H1 (cell line): ENCODE data around the gene OR4K17. TPM values are rescaled to one million over a fixed set of nuclear protein-coding genes. Genes with fewer than 3 reads are reported as not detected.

Experiments used
- CTCF ChIA-PET: fragments of 300-600 bp; sonication (Branson Sonifier 250); formaldehyde crosslinking; loops from one replicate; lab custom pipeline; 2021; ENCODE audit not compliant: partially characterized antibody; lab: Charles Lee
- POLR2A ChIA-PET: fragments of 300-600 bp; sonication (Branson Sonifier 250); formaldehyde crosslinking; loops from one replicate; lab custom pipeline; 2021; ENCODE audit warnings: inconsistent platforms; ENCODE audit not compliant: partially characterized antibody; lab: Charles Lee
- DNase-seq, 2 experiments: peaks; one replicate each; pipeline versions ENCODE4 v3.0.0 to v3.0.0-alpha.2; 2010 to 2022; ENCODE audit warnings: low spot score in 2 of 2, low read depth in 1 of 2, mixed read lengths in 1 of 2
- FAIRE-seq: peaks from 2 replicates; lab custom pipeline; 2011; peaks lifted over from hg19 to GRCh38; lab: Jason Lieb, UNC
- H2AFZ ChIP-seq: 2 replicates; pipeline ENCODE4 v1.8.1; 2012; ENCODE audit warnings: low read length, inconsistent platforms
- H2AK5ac ChIP-seq: 2 replicates; pipeline ENCODE4 v1.6.1; 2013; ENCODE audit warnings: low read depth, low read length
- H2BK120ac ChIP-seq: replicated peaks from 2 replicates; pipeline ENCODE3; 2013; ENCODE audit warnings: low read depth, low read length, inconsistent platforms
- H2BK12ac ChIP-seq: 2 replicates; pipeline ENCODE4 v1.6.1; 2013; ENCODE audit warnings: low read depth, low read length
- H2BK15ac ChIP-seq: 2 replicates; pipeline ENCODE4 v1.6.1; 2013; ENCODE audit warnings: low read length
- H2BK20ac ChIP-seq: 2 replicates; pipeline ENCODE4 v1.6.1; 2013; ENCODE audit warnings: low read length
- H2BK5ac ChIP-seq: 2 replicates; pipeline ENCODE4 v1.6.1; 2013; ENCODE audit warnings: low read depth, low read length
- H3K14ac ChIP-seq: 2 replicates; pipeline ENCODE4 v1.6.1; 2013; ENCODE audit warnings: inconsistent platforms; ENCODE audit not compliant: insufficient read length
- H3K18ac ChIP-seq: 2 replicates; pipeline ENCODE4 v1.6.1; 2013; ENCODE audit warnings: low read length; ENCODE audit errors: extremely low read depth
- H3K23ac ChIP-seq: 2 replicates; pipeline ENCODE4 v1.6.1; 2013; ENCODE audit warnings: inconsistent platforms; ENCODE audit not compliant: insufficient read length
- H3K23me2 ChIP-seq: 2 replicates; pipeline ENCODE4 v1.6.1; 2013; ENCODE audit warnings: low read depth, low read length
- H3K27ac ChIP-seq: 2 replicates; pipeline ENCODE4 v1.6.1; 2011; ENCODE audit warnings: low read depth, low read length, inconsistent platforms
- H3K27me3 ChIP-seq, 4 experiments: replicated peaks in 1 of 4; 1 replicate in 1 of 4; 2 replicates in 3 of 4; pipeline versions ENCODE4 v1.6.1 to v1.8.1; 2011 to 2013; ENCODE audit warnings: low read length in 3 of 4, mild to moderate bottlenecking in 3 of 4, inconsistent platforms in 2 of 4, mixed read lengths in 2 of 4, moderate library complexity in 1 of 4; ENCODE audit not compliant: control insufficient read depth in 3 of 4, insufficient read depth in 3 of 4; ENCODE audit errors: extremely low read depth in 1 of 4
- H3K36me3 ChIP-seq, 4 experiments: 2 replicates each; pipeline versions ENCODE4 v1.6.1 to v1.8.1; 2011 to 2013; ENCODE audit warnings: mild to moderate bottlenecking in 4 of 4, low read length in 3 of 4, moderate library complexity in 2 of 4, control low read depth in 1 of 4, inconsistent platforms in 1 of 4; ENCODE audit not compliant: insufficient read depth in 4 of 4, control insufficient read depth in 2 of 4
- H3K4ac ChIP-seq: replicated peaks from 2 replicates; pipeline ENCODE3; 2013; ENCODE audit warnings: low read length, low read depth, mixed read lengths, inconsistent platforms; ENCODE audit not compliant: insufficient read length
- H3K4me1 ChIP-seq, 4 experiments: replicated peaks in 1 of 4; 1 replicate in 1 of 4; 2 replicates in 3 of 4; pipeline versions ENCODE4 v1.6.1 to v1.8.1; 2011 to 2013; ENCODE audit warnings: low read length in 3 of 4, inconsistent platforms in 2 of 4, mixed read lengths in 1 of 4; ENCODE audit not compliant: insufficient read depth in 4 of 4, control insufficient read depth in 3 of 4
- H3K4me2 ChIP-seq, 2 experiments: 2 replicates each; pipeline versions ENCODE4 v1.6.1 to v1.8.1; 2011 to 2013; ENCODE audit warnings: low read depth in 2 of 2, low read length in 2 of 2, control low read depth in 1 of 2, inconsistent platforms in 1 of 2, mild to moderate bottlenecking in 1 of 2; ENCODE audit not compliant: insufficient read depth in 1 of 2
- H3K4me3 ChIP-seq, 4 experiments: fragments of 200-600, 300-600 bp in 1 of 4; sonication (generic), shearing (Covaris generic), sonication (Bioruptor Twin) in 1 of 4; 2 replicates each; pipeline versions ENCODE4 v1.5.1 to v1.8.1; 2011 to 2016; ENCODE audit warnings: low read length in 4 of 4, low read depth in 3 of 4, control low read depth in 2 of 4, inconsistent platforms in 2 of 4, mild to moderate bottlenecking in 2 of 4, mixed read lengths in 1 of 4, moderate library complexity in 1 of 4; ENCODE audit not compliant: insufficient read depth in 2 of 4; ENCODE audit errors: extremely low read depth in 1 of 4
- H3K56ac ChIP-seq: replicated peaks from 2 replicates; pipeline ENCODE3; 2013; ENCODE audit warnings: low read depth, mild to moderate bottlenecking, mixed read lengths, low read length, inconsistent platforms; ENCODE audit not compliant: insufficient read length
- H3K79me1 ChIP-seq: 2 replicates; pipeline ENCODE4 v1.6.1; 2013; ENCODE audit warnings: low read depth, low read length, control low read depth
- H3K79me2 ChIP-seq, 2 experiments: 2 replicates each; pipeline versions ENCODE4 v1.6.1 to v1.8.1; 2012 to 2013; ENCODE audit warnings: low read length in 2 of 2, mild to moderate bottlenecking in 2 of 2, inconsistent platforms in 1 of 2; ENCODE audit not compliant: insufficient read depth in 2 of 2, control insufficient read depth in 1 of 2
- H3K9ac ChIP-seq, 4 experiments: replicated peaks in 1 of 4; 1 replicate in 1 of 4; 2 replicates in 3 of 4; pipeline versions ENCODE4 v1.6.1 to v1.8.1; 2011 to 2013; ENCODE audit warnings: low read depth in 3 of 4, low read length in 3 of 4, control low read depth in 2 of 4, mild to moderate bottlenecking in 2 of 4, moderate library complexity in 2 of 4, inconsistent platforms in 1 of 4; ENCODE audit errors: extremely low read depth in 1 of 4
- H3K9me3 ChIP-seq, 2 experiments: 2 replicates each; pipeline versions ENCODE4 v1.6.1 to v1.8.1; 2012 to 2013; ENCODE audit warnings: mild to moderate bottlenecking in 2 of 2, moderate library complexity in 2 of 2, control low read depth in 1 of 2, inconsistent platforms in 1 of 2, low read depth in 1 of 2, low read length in 1 of 2, mixed read lengths in 1 of 2; ENCODE audit not compliant: insufficient read depth in 2 of 2
- H4K20me1 ChIP-seq, 2 experiments: replicated peaks in 1 of 2; 2 replicates each; pipeline versions ENCODE3 to v1.8.1; 2011 to 2013; ENCODE audit warnings: inconsistent platforms in 2 of 2, low read length in 2 of 2, mild to moderate bottlenecking in 1 of 2; ENCODE audit not compliant: insufficient read depth in 2 of 2, control insufficient read depth in 1 of 2
- H4K5ac ChIP-seq: 2 replicates; pipeline ENCODE4 v1.6.1; 2013; ENCODE audit warnings: low read length, low read depth, mixed read lengths, inconsistent platforms; ENCODE audit not compliant: insufficient read length
- H4K8ac ChIP-seq: 2 replicates; pipeline ENCODE4 v1.8.0; 2013; ENCODE audit warnings: mild to moderate bottlenecking, moderate library complexity, low read length, inconsistent platforms; ENCODE audit not compliant: insufficient read depth; ENCODE audit errors: extremely low read depth
- H4K91ac ChIP-seq: replicated peaks from 2 replicates; pipeline ENCODE3; 2013; ENCODE audit warnings: low read length, mixed read lengths, inconsistent platforms; ENCODE audit not compliant: insufficient read length
- CEBPB ChIP-seq: IDR thresholded peaks from 2 replicates; pipeline ENCODE4 v1.6.1; 2012; ENCODE audit warnings: low read depth, low read length
- CHD1 ChIP-seq: IDR thresholded peaks from 2 replicates; pipeline ENCODE4 v1.6.1; 2012; ENCODE audit warnings: low read depth, low read length, improper control_type of control experiment
- CREB1 ChIP-seq: IDR thresholded peaks from 2 replicates; pipeline ENCODE4 v1.6.1; 2012; ENCODE audit warnings: inconsistent platforms
- GABPA ChIP-seq: IDR thresholded peaks from 2 replicates; pipeline ENCODE4 v1.6.1; 2011; ENCODE audit warnings: mild to moderate bottlenecking, low read length, moderate library complexity, borderline replicate concordance; ENCODE audit not compliant: insufficient read depth
- KDM1A ChIP-seq: fragments of 200-600, 300-600 bp; sonication (generic); IDR thresholded peaks from 2 replicates; pipeline ENCODE4 v1.7.1; 2016; ENCODE audit warnings: mild to moderate bottlenecking, low read length, borderline replicate concordance
- KDM4A ChIP-seq: IDR thresholded peaks from one replicate; pipeline ENCODE4 v1.7.1; 2012; ENCODE audit warnings: low read depth, mild to moderate bottlenecking, moderate library complexity, low read length, inconsistent platforms; ENCODE audit not compliant: severe bottlenecking
- RFX5 ChIP-seq: IDR thresholded peaks from 2 replicates; pipeline ENCODE4 v1.6.1; 2011; ENCODE audit warnings: low read depth, low read length, improper control_type of control experiment, borderline replicate concordance
- SP1 ChIP-seq: IDR thresholded peaks from 2 replicates; pipeline ENCODE4 v1.6.1; 2011; ENCODE audit warnings: low read depth, low read length
- SRF ChIP-seq: IDR thresholded peaks from 2 replicates; pipeline ENCODE4 v1.6.1; 2011; ENCODE audit warnings: mild to moderate bottlenecking, low read depth, low read length, moderate library complexity
- SUZ12 ChIP-seq: fragments of 200-600 bp; sonication (generic); IDR thresholded peaks from 2 replicates; pipeline ENCODE4 v1.6.1; 2012; ENCODE audit warnings: mild to moderate bottlenecking, inconsistent platforms, low read length, moderate library complexity, mixed read lengths
- WGBS, 2 experiments: shearing (Covaris generic) in 1 of 2; methylation state at CpG; one replicate each; pipeline versions ENCODE4 v1.1.6 to v1.1.7; 2013 to 2015; ENCODE audit warnings: low lambda C conversion rate in 2 of 2, mixed read lengths in 2 of 2, inconsistent platforms in 1 of 2, low coverage in 1 of 2, missing lambda C conversion rate in 1 of 2; ENCODE audit not compliant: insufficient replicate concordance in 2 of 2, insufficient coverage in 1 of 2, insufficient read length in 1 of 2; ENCODE audit errors: extremely low coverage in 1 of 2, missing lambda C conversion rate in 1 of 2; 5-methylcytosine and 5-hydroxymethylcytosine counted together
- polyA plus RNA-seq, 7 experiments: library from polyadenylated mRNA; depleted of rRNA in 3 of 7; stranded (reverse) in 5 of 7; unstranded in 2 of 7; fragments of >200 nt in 5 of 7; fragments of 200-250 nt in 2 of 7; gene quantifications; 1 replicate in 5 of 7; 2 replicates in 1 of 7; 4 replicates in 1 of 7; pipeline versions ENCODE4 v1.2.1 to v1.2.3, GENCODE V29; 2011 to 2013; ENCODE audit warnings: missing spikeins in 2 of 7, mixed read lengths in 2 of 7
- total RNA-seq: library from RNA; stranded (reverse); fragmentation: NEBNext Ultra II Directional; extraction: Animal tissue kit (Norgen Biotek cat#: 25700); gene quantifications from 2 replicates; pipeline ENCODE4 v1.2.1, GENCODE V29; 2021
- TF ChIP-seq, protein P1 (sequence below): IDR thresholded peaks from 2 replicates; pipeline ENCODE4 v1.6.1; 2011; ENCODE audit warnings: low read length, improper control_type of control experiment
- TF ChIP-seq, protein P2 (sequence below): IDR thresholded peaks from 2 replicates; pipeline ENCODE4 v1.6.1; 2012; ENCODE audit warnings: low read length, inconsistent platforms

The OR4K17 gene
- total and polyA plus RNA-seq, 2 of the 8 experiments (the other 6 are each of a cell fraction or from before 2014, with no cell fraction given): not detected

DNA sequence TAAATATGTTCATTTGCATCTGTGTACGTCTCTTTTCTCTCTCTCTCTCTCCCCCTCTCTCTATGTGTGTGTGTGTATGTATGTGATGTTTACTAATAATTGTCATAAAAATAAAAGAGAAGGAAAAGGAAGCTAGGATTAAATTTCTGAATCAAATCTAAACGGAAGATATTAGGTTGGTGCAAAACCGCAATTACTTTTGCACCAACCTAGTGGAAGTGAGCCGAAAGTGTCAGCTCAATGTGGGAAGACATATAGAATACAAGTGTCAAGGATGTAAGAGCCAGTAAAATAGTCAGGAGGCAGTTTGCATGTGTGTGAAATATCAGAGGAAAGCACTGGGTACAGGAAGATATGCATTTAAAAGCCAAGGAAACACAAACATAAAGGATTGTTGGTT, 18.5 kb upstream of the OR4K17 start:
- no peaks in the 10 kb centered on the region for H3K27me3 ChIP-seq
- no peak overlapping the region for H3K23ac ChIP-seq
- H3K4ac ChIP-seq: no peak overlapping the region
- H3K4me1 ChIP-seq: no peaks in the 10 kb centered on the region
- H3K79me1 ChIP-seq: no peaks in the 10 kb centered on the region
- no peak overlapping the region for H3K18ac ChIP-seq
- H2BK20ac ChIP-seq: no peak overlapping the region
- no peaks in the 10 kb centered on the region for H3K79me2 ChIP-seq
- H3K4me3 ChIP-seq: no peak overlapping the region
- WGBS, 2 experiments: 59% methylated on average over 4 of the region's 4 CpGs; no CpG with 5 or more reads in 1 of the 2 experiments
- H3K9me3 ChIP-seq: peaks cover 31 to 34% of the 10 kb centered on the region in 2 experiments
- no peak overlapping the region for H2BK12ac ChIP-seq
- no peak overlapping the region for H4K8ac ChIP-seq
- H3K14ac ChIP-seq: no peak overlapping the region
- H2AK5ac ChIP-seq: no peak overlapping the region
- H3K27ac ChIP-seq: no peak overlapping the region
- no peak for DNase-seq
- H2AFZ ChIP-seq: no peak overlapping the region
- no peak overlapping the region for H3K9ac ChIP-seq
- no peak overlapping the region for H4K5ac ChIP-seq
- no peaks in the 10 kb centered on the region; a peak in 1 of 8 replicates for H3K36me3 ChIP-seq
- no peaks in the 10 kb centered on the region for H4K20me1 ChIP-seq
- no peak overlapping the region for H2BK120ac ChIP-seq
- H2BK5ac ChIP-seq: no peak overlapping the region
- ChIA-PET POLR2A (no interaction called here), CTCF (no interaction called here)
- no peak overlapping the region for H3K56ac ChIP-seq
- no peak overlapping the region for H2BK15ac ChIP-seq
- H3K4me2 ChIP-seq: no peak overlapping the region
- FAIRE-seq: no peak
- H4K91ac ChIP-seq: no peak overlapping the region
- H3K23me2 ChIP-seq: no peaks in the 10 kb centered on the region; the same call in 1 of the 2 replicates
- TF ChIP-seq GABPA (no peak), RFX5 (no peak), KDM1A (no peak), CEBPB (no peak), KDM4A (no peak), SUZ12 (no peak), CHD1 (no peak), SP1 (no peak), SRF (no peak), CREB1 (no peak)
- TF ChIP-seq, protein P1, sequence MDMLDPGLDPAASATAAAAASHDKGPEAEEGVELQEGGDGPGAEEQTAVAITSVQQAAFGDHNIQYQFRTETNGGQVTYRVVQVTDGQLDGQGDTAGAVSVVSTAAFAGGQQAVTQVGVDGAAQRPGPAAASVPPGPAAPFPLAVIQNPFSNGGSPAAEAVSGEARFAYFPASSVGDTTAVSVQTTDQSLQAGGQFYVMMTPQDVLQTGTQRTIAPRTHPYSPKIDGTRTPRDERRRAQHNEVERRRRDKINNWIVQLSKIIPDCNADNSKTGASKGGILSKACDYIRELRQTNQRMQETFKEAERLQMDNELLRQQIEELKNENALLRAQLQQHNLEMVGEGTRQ: no peak
- TF ChIP-seq, protein P2, sequence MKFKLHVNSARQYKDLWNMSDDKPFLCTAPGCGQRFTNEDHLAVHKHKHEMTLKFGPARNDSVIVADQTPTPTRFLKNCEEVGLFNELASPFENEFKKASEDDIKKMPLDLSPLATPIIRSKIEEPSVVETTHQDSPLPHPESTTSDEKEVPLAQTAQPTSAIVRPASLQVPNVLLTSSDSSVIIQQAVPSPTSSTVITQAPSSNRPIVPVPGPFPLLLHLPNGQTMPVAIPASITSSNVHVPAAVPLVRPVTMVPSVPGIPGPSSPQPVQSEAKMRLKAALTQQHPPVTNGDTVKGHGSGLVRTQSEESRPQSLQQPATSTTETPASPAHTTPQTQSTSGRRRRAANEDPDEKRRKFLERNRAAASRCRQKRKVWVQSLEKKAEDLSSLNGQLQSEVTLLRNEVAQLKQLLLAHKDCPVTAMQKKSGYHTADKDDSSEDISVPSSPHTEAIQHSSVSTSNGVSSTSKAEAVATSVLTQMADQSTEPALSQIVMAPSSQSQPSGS: no peak
